Measurements from ENCODE around the gene ADAMTS13. TPM values are rescaled to one million over a fixed set of nuclear protein-coding genes. Genes with fewer than 3 reads are reported as not detected.

ADAMTS13 gene
- total and polyA plus RNA-seq, 2 experiments from 2014 or later, result 10.1 to 16.9 TPM

DNA sequence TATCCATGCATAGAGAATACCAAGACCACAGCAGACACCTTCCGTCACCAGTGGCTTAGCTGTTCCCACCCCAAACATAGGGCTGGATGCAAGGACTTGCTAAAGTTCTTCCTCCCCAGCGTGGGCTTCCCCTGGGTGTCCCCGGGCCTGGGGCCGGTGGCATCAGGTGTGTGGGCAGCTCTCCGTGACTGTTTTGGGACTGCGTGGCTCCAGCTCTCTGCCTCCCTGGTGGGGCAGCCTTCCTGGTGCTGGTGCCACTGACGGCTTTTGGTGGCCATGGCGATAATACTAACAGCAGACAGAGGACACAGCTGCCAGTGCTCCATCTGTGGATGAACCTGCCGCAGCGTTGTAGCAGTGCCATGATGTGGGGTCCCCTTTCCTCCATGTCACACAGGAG is 42.5 kb downstream of the ADAMTS13 start:
- peaks cover 3% of the 10 kb centered on the region for H3K36me3 ChIP-seq
- no peak overlapping the region for H3K27ac ChIP-seq
- TF ChIP-seq, protein P1, sequence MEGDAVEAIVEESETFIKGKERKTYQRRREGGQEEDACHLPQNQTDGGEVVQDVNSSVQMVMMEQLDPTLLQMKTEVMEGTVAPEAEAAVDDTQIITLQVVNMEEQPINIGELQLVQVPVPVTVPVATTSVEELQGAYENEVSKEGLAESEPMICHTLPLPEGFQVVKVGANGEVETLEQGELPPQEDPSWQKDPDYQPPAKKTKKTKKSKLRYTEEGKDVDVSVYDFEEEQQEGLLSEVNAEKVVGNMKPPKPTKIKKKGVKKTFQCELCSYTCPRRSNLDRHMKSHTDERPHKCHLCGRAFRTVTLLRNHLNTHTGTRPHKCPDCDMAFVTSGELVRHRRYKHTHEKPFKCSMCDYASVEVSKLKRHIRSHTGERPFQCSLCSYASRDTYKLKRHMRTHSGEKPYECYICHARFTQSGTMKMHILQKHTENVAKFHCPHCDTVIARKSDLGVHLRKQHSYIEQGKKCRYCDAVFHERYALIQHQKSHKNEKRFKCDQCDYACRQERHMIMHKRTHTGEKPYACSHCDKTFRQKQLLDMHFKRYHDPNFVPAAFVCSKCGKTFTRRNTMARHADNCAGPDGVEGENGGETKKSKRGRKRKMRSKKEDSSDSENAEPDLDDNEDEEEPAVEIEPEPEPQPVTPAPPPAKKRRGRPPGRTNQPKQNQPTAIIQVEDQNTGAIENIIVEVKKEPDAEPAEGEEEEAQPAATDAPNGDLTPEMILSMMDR (IDR thresholded peaks at IDR 0.05; ENCODE audit: low read depth, low read length), result no peak
- no peaks in the 10 kb centered on the region for H3K27me3 ChIP-seq
- H3K4me3 ChIP-seq, result no peak overlapping the region
- no peaks in the 10 kb centered on the region for H3K9me3 ChIP-seq (ENCODE audit: low read depth)
- no peak for DNase-seq (ENCODE audit: low read depth in 1 of 2, low spot score in 1 of 2)
- H3K4me1 ChIP-seq (ENCODE audit: low read depth), result no peaks in the 10 kb centered on the region

DNA sequence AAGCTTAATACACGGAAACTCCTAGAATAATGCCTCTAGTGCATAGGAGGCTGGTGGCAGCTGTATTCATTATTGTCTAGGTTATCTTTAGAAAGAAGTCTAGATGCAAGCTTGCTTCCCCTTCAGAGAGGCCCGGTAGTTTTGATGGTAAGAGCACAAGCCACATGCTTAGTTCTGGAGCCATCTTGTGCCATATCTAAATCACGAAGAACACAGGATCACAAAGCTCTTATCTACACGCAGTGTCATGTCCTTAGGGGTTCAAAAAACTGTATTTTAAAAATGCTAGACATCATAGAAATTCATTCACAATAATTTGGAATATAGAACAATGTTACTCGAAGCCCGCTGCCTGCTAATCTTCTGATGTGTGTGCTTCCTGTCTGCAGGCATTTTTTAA is 43.8 kb downstream of the ADAMTS13 start:
- Histone ChIP-seq H3K4me3 (no peak overlapping the region), H3K36me3 (peaks cover 3% of the 10 kb centered on the region), H3K27me3 (no peaks in the 10 kb centered on the region), H3K9me3 (ENCODE audit: low read depth) (no peaks in the 10 kb centered on the region), H3K4me1 (ENCODE audit: low read depth) (no peaks in the 10 kb centered on the region), H3K27ac (no peak overlapping the region)
- TF ChIP-seq, protein P1 (IDR thresholded peaks at IDR 0.05; ENCODE audit: low read depth, low read length), result no peak
- no peak for DNase-seq (ENCODE audit: low read depth in 1 of 2, low spot score in 1 of 2)

GRCh38 chr9:133467101-133467500 is 44.9 kb downstream of the ADAMTS13 start:
- Histone ChIP-seq H3K9me3 (ENCODE audit: low read depth) (no peaks in the 10 kb centered on the region), H3K27ac (no peak overlapping the region), H3K4me3 (no peak overlapping the region), H3K4me1 (ENCODE audit: low read depth) (no peaks in the 10 kb centered on the region), H3K27me3 (no peaks in the 10 kb centered on the region), H3K36me3 (peaks cover 3% of the 10 kb centered on the region)
- DNase-seq (ENCODE audit: low read depth in 1 of 2, low spot score in 1 of 2), result no peak
- TF ChIP-seq, protein P1 (IDR thresholded peaks at IDR 0.05; ENCODE audit: low read depth, low read length), result peak; percentile 2

- TF ChIP-seq, protein P1 (IDR thresholded peaks at IDR 0.05; ENCODE audit: low read depth, low read length), result no peak
- DNase-seq (ENCODE audit: low read depth in 1 of 2, low spot score in 1 of 2), result no peak
- Histone ChIP-seq H3K36me3 (peaks cover 3% of the 10 kb centered on the region), H3K27me3 (no peaks in the 10 kb centered on the region), H3K4me1 (ENCODE audit: low read depth) (no peaks in the 10 kb centered on the region), H3K9me3 (ENCODE audit: low read depth) (no peaks in the 10 kb centered on the region), H3K27ac (no peak overlapping the region), H3K4me3 (no peak overlapping the region)
Observed at GRCh38 chr9:133468374-133468773, 46.2 kb downstream of the ADAMTS13 start.

DNA sequence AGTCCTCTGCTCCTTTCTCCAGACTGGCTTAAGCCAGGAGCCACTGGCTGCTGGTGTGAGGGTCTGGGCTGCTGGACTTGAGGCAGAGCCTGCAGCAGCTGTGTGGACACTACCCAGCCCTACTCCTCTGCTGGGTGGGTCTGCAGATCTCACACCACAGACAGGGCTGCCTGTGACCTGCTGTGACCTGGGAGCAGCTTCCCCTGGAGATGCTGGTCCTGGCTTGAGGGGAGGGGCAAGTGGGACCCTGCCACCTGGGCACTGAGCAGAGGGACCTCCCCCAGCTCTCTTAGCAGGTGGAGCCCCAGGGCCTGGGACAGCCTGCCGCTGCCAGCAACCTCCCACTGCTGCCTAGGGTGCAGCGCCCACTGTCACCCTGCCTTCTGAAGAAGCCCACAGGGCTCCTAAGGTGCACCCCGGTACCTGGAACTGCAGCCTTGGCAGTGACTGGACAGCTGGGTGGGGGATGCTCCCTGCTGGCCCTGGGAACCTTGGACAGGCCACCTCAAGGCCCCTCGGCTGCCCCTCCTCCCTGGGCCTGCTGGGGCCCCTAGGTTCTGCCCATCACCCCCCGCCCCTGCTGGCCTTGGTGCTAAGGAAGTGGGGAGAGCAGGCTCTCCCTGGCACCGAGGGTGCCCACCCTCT is 46.7 kb downstream of the ADAMTS13 start:
- TF ChIP-seq, protein P1 (IDR thresholded peaks at IDR 0.05; ENCODE audit: low read depth, low read length), result no peak
- Histone ChIP-seq H3K27me3 (no peaks in the 10 kb centered on the region), H3K9me3 (ENCODE audit: low read depth) (no peaks in the 10 kb centered on the region), H3K4me1 (ENCODE audit: low read depth) (no peaks in the 10 kb centered on the region), H3K27ac (no peak overlapping the region), H3K36me3 (peaks cover 3% of the 10 kb centered on the region), H3K4me3 (no peak overlapping the region)
- DNase-seq (ENCODE audit: low read depth in 1 of 2, low spot score in 1 of 2), result no peak

All from cardiac muscle cell (in vitro differentiated cells and primary cell).